IPS DF 19.7 (cell line): ENCODE measurements around the gene ALPK1.
"Not testable (repeated sequence)": the region's sequence is repeated elsewhere in the genome, so short reads cannot be mapped to it uniquely, and the experiment has no call there.

ENCODE experiments used
- DNase-seq: peaks from one replicate; pipeline ENCODE4 v3.0.0-alpha.2; 2013; ENCODE audit warnings: low read depth, low spot score

Gene ALPK1

DNA sequence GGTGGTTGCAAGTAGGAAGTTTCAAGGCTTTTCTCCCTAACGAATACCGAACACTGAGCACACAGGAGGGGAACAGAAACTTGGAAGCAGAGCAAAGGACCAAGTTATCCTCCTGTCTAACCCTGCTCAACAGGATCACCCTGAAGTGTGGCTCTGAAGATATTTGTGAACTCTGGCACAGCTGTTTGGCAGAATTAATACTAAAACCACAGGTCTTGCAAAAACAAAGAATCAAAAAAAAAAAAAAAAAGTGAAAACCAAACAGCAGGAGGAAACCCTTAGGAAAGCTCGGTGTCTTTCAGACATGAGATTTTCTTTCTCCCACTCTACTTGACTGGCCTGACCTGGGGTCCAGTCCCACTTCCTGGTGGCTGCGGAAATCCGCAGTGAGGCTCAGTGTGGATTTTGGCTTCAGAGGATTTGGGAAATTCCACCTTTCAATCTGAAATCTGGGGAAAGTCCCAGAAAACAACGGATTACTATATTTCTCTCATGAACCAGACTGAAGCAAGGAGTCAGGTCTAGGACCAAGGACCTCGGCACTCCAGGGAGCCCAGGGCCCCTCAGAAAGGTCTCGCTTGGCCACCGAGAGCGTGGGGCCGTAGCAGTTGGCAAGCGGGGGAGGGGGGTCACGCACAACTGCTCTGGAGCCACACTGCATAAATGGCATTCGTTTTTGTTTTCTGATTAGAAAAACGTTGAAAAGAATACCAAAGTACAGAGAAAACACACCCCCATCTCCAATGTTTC, 12.3 kb upstream of the ALPK1 start:
- no peak for DNase-seq

DNA sequence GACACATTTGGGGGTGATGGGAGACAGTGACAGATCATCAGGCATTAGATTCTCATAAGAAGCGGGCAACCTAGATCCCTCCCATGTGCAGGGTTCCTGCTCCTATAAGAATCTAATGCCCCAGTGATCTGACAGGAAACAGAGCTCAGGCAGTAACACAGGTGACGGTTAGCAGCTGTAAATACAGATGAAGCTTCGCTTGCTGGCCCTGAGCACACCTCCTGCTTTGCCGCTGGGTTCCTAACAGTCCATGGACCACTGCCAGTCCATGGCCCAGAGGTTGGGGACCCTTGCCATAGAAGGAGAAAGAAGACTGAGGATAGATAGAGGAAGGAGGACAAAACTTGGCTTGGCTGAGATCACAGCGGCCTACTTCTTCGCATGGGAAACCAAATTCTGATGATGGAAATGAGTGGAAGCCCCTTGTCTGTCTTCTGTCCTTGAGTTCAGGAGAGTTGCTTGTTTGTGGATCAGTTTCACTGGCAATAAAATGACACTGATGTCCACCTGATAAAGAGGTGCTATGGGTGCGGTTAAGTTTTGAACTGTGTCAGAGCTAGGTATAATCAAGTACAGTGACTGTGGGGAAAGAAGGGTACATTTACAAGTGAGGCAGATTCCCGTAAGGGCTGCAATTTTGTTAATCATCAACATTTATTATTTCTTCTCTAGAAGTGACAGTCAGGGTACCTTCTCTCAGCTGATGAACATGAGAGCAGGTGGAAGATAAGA, 9.7 kb upstream of the ALPK1 start:
- no peak for DNase-seq

DNA sequence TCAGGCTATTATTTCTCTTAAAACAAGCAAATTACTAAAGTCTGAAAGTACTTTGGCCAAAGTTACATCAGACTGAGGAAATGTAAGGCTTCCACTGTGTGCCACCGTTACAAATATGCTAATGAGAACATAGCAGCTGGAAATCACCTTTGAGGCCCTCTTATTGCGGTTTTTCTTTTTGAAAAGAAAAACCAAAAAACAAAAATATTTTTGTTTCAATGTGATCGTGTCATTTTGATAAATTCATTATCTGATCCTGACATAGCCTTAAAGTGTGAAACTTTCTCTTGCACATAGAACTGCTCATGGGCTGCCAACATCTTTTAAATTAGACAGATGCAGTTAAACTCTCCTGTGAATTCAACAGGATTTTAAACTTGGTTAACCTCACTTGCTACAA, 8.7 kb upstream of the ALPK1 start:
- DNase-seq = no peak

DNA sequence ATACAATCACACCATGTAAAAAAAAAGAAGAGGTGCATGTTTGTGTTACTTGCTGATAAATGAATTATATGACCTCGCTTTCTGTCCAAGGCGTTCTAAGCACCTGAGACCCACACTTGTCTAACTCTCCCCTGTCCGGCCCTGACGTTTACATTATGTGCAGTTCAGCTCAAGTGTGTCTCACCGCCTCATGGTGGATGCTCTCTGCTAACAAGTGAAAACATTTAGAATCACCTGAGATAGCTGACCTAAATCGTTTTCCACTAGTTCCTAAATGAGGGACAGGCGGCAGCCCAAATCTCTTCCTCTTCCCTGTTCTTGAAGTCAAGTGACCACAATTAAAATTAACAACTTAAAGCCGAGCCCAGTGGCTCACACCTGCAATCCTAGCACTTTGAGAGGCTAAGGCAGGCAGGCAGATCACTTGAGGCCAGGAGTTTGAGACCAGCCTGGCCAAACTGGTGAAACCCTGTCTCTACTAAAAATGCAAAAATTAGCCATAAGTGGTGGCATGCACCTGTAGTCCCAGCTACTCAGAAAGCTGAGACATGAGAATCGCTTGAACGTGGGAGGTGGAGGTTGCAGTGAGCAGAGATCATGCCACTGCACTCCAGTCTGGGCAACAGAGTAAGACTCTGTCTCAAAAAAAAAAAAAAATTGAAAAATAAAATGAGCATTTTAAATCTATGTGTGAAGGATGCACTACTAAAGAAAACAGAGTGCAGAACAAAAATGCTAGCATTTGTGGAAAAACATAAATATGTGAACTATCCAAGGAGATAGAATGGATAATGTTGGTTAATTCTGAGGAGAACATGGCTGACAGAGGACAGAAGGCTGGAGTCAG, 7.5 kb upstream of the ALPK1 start:
- DNase-seq = no peak

DNA sequence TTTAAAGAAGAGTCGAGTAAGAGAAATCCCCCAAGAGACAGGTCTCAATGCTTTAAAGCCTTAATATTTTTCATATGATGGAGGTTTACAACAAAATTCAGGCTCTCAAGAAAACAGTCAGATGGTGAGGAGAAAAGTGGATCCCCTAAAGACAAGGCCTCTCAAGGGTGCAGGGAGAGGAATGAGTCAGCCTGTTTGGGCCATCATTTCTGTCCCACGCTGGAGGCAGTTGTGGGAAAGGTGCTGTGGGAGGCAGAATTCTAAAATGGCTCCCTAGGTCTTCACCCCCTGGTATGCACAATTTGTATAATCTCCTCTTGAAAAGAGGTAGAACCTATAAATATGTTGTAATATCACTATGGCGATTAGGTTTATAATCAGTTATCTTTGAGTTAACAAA, 6.8 kb upstream of the ALPK1 start:
- no peak for DNase-seq

DNA sequence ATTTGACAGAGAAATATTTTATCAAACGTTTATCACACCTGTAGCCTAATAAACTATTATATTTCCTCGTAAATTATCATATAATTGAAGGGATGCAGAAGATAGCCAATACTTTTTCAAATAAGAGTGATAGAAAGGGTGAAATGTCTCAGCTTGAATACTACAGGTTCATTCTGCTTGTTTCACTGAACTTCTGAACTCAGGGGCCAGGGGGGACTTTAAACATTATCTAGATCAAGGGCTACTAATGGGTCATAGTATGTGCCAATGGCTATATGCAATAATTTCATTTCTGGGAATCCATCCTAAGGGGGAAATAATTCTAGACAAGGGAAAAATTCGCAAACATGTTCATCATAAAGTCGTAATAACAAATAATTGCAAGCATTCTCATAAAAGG, 2.6 kb downstream of the ALPK1 start:
- DNase-seq = no peak

DNA sequence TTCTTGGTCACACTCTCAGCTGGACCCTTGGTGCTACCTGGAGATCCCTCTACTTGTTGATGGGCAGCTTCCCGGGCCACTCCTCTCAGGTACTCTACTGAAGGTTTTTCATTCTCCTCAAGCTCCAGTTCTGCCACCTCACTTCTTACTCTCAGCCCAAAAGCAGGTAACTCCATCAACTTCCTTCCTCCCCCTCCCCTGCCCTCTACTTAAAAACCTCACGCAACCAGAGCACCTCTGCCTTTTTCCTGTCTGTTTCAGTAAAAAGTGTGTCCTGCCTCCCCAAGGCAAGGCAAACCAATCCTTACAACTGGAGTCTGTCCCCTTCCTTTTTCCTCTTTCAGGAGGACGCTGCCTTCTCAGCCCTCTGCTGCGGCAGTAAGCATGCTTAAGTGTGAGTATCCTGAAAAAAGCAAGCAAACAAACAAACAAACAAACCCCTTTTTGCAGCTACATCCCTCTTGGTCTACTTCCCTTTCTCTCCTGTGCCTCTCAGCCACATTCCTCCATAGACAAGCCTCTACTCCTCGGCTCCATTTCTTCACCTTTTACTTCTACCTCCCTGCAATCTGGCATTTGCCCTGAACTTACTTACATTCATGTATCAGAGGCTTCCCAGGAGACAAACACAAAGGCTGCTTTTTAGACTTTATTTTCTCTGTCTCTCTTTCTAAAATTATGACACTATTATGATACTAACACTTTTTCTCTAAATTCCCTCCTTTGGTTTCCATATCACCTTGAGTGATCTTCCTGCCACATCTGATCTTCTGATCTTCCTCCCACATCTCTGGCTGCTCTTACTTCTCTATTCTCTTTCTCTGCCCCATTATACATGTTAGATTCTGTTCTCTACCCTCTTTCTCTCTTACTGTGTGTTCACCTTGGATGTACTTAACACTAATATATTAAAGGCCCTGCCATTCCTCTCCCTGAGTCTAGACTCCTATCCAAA, 5.4 kb downstream of the ALPK1 start:
- no peak for DNase-seq

DNA sequence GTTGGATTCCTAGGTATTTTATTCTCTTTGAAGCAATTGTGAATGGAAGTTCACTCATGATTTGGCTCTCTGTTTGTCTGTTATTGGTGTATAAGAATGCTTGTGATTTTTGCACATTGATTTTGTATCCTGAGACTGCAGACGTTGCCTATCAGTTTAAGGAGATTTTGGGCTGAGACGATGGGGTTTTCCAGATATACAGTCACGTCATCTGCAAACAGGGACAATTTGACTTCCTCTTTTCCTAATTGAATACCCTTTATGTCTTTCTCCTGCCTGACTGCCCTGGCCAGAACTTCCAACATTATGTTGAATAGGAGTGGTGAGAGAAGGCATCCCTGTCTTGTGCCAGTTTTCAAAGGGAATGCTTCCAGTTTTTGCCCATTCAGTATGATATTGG, 8.3 kb downstream of the ALPK1 start:
- DNase-seq = not testable (repeated sequence)

DNA sequence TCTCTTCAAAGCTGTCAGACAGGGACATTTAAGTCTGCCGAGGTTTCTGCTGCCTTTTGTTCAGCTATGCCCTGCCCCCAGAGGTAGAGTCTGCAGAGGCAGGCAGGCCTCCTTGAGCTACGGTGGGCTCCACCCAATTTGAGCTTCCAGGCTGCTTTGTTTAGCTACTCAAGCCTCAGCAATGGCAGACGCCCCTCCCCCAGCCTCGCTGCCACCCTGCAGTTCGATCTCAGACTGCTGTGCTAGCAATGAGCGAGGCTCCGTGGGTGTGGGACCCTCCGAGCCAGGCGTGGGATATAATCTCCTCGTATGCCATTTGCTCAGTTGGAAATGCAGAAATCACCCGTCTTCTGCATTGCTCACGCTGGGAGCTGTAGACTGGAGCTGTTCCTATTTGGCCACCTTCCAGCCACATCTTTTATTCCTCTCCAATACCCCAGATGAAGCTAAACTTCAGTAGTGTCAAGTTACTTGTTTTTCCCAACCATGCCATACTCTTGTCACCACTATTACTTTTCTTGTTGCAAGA, 12.2 kb downstream of the ALPK1 start:
- not testable (repeated sequence) for DNase-seq

DNA sequence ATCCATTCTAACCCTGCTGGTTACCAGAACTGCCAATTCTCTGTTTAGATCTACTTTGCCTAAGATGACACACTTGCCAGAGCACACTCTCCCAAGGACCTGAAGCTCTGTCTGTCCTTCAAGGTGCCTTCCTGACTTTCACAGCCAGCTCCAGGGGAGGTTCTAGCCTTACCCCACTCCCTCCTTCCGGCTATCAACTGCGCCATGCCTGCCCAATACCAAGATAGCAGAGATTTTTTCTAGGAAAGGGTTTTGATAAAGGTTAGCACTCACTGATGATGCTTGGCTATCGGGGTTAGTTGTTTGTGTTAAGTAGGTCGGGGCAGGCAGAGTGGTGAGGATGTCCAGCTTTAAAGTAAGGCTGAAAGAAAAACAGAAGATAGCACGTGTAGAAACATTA, 14.3 kb downstream of the ALPK1 start:
- no peak for DNase-seq

DNA sequence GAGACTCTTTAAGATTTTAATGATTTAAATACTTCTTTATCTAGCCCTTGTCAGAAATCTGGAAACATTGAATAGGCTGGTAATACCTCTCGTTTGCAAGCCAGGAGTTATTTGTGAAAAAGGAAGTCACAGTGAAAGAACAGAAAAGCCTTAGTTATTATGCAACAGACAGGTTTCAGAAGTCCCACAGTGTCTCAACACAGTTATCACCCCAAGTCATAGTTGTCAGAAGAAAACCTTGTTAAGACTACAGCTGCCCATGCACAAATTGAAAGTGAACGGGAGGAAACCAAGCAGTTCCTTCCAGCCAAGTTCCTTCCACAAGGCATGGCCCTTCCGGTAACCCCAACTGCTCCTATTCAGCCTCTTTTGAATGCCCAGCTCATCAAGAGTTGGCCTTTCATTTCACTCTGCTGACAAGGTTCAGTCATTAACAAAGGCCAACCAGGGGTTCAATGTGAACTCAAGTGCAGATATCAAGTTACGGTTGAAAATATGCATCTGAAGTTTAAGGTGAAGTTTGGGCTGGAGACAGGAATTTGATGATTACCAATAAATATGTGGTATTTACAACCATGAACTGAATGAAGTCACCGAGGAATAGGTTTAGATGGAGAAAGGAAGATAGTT, 15.6 kb downstream of the ALPK1 start:
- no peak for DNase-seq

DNA sequence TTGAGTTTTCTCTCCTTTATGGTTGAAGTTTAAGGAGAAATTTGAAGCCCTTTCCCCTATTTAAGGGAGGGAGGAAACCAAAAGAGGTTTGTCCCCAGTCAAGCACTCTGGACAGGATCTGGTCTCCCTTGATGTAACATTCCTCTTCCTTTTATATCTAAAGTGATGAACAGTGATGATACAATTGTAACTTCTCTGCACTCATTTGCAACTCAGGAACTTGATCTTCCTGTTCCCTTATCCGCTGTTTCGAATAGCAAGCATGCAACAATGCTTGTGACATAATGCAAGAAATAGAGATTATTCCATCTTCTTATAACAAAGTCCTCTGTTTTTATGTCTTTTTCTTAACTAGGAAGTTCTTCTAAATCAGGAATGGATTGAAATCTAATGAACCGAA, 18.3 kb downstream of the ALPK1 start:
- no peak for DNase-seq

DNA sequence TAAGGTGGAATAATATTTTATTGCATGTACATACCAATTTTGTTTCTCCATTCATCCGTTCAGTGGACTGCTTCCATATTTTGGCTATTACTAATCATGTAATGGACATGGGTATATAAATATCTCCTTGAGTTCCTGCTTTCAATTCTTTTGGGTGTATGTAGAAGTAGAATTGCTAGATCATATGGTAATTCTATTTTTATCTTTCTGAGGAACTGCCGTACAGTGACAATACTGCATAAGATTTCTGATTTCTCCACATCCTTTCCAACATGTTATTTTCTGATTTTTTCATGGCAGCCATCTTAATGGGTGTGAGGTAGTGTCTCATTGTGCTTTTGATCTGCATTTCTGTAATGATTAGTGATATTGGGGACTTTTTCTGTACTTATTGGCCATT, 19.2 kb downstream of the ALPK1 start:
- DNase-seq = no peak

DNA sequence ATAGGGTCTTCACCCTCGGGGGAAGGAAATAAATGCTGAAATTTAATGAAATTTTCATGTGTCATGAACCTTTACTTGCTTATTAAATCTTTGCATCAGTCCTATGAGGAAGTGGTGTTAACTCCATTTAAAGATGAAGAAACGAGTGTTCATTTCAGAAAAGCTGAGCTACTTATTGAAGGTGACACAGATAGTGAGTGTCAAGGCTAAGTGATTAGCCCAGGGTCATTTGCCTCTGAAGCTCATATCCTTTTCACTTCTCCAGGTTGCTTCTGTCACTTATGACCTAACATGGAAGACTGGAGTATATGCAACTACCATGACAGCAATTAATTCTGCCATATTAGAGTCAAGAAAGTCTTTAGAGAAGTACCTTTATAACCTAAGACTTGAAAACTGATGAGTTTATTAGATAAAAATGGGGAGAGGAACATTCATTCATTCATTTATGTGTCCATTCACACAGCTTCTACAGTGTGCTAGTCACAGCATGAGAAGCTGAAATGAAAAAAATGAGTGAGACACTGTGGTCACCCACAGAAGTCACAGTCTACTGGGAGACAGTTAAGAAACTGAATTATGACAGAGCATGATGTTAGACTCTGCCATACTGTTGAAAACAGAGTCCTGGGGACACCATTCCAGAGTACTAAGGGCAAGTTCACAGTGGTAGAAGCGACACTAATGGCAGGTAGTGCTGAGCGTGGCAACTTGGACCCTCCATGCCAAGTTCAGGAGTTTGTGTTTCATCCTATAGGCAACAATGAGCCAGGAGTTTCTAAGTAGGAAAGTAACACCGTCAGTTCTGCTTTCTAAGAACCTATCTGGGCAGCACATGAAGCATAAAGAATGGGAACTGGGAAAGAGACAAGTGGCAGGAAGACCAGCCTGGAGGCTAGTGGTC, 21.3 kb downstream of the ALPK1 start:
- no peak for DNase-seq

DNA sequence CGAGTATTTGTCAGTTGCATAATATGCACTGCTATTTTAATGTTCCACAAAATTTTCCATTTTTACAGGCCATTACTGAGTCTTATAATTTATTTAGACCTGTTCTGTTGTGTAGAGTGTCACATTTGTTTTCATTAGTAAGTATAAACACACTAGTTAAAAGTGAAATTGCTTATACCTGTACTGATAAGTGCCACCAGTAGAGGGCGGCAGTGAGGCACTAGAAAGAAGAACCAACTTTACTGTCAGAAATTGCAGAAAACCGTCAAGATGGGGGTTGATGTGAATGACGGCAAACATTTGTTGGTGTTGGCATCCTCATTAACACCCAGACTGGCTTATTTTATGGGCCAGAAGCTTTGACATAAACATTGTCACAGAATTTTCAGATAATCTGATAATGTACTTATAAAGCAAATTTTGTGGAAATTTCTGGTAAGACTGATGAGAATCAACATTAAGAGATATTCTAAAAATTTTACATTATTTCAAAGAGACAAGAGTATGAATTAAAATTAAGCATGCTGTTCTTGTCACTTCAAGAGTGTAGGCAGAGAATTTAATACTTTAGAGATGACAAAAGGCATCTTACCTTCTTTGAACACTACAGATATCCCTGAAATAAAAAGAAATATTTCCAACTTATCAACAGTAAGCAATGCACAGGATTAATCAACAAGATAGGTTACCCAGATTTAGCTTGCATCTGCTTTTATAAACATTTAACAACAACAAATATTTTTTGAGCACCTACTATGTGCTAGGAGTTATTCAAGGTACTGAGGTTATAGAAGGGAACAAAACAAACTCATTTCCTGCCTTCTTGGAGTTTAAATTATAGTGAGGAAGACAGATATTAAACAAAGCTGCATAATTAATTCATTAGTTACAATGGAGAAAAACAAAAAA, 24.9 kb downstream of the ALPK1 start:
- DNase-seq = no peak

DNA sequence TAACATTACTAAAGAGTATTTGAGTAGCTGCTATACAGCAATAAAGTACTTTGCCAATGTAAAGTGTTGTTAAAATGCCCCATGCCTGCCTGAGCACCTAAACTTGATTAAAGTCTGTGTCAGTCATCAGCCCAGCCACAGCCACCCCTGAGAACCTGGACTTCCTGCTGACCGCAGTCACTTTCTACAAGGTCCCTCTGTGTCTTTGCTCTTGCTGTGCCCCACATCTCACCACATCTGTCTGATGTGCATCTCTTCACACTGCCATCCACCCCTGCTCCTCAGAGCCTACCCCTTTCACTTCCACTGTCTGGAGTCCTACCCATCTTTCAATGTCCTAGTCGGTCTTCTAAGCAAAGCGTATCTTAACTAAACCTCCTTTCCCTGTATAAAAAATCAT, 25.7 kb downstream of the ALPK1 start:
- no peak for DNase-seq

DNA sequence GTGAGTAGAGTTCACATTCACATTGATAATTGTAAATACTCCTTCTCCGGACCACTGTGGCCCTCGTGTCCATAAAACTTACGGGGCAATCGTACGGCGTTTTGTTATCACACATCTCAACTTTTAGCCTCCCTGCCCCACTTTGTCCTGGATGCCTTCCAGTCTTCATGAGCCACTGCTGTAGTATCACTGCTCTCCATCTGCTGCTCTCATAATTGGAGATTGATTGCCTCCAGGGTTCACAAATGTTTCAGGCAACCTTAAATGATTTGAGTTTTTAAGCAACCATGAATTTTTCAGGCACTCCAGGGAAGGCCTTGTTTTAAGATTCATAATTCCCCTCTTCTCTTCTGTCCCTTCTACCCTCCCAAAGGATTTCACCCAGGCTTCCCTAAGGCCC, 28.4 kb downstream of the ALPK1 start:
- no peak for DNase-seq

DNA sequence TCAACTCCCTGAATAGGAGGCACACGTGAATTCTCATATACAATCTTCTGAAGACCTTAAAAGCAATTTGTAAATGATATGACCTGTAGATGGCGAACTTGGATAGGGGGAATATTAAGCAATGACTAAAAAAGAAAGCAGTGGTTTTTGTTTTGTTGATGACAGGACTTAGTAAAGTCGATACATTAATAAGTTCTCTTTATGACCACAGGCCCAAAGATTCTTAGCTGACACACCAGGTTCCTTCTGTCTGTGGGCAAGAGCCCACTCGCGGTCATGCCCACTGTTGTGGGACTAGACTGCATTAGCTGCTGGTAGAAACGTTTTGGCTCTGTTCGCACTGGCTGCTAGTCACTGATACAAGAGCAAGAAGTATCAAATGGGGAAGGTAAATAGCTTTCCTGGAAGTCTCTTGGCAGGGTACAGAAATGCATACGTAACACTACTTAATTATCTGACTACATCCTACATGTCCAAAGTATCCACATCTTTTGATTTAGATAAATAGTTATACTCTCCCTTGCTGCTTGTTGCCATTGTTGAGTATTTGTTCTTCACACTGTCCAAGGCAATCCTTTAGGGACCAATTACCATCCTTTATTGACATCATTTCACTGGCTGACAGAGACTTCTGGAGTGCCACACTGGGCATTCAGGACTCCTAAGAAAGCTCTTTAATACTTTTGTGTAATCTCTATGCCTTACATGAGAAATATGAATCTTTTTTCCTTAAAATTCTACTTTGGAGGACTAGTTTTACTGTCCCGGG, 31.0 kb downstream of the ALPK1 start:
- DNase-seq = no peak
